GM19193 (cell line): ENCODE data around the gene ATXN7L3.
A peak's percentile ranks its signal among the peaks of the same experiment; 100 is the strongest.

Experiments used
- POLR2A ChIP-seq: IDR thresholded peaks from 4 replicates; pipeline ENCODE4 v1.6.1; 2011; ENCODE audit not compliant: insufficient read depth, insufficient read length; ENCODE audit errors: extremely low read depth

The ATXN7L3 gene

DNA sequence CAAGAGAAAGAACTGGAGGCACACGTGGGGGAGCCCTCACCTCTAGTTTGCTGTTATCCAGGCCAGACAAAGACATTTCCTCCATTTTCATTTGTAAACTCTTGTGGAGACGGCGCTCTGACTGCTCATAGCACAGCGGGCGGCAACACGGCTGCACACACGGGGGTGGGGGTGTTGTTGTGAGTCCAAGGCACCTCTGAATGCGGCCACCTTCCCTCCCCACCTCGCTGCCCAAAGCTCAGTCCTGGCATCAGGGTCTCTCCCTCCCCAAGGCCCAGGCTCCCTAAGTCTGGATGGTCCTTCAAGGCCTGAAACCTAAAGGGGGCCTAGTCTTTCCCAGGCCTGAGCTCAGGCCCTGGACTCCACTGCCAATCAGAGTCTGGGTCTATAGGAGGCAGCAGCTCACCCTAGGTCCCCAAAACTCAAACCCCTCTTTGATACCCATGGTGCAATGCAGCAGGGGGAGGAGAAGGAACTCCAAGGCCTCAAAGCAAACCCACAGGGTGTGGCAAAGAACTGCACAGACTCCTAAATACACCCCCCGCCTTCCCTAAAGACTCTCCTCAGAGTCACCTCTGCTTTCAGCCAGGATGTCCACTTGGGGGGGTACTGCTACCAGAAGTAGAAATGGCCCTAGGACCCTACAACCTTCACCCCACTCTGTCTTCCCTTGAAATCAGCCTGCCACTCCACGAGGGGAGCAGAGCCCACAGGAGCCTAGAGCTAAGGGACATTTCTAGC is 1.5 kb downstream of the ATXN7L3 start:
- no peak for TF ChIP-seq POLR2A

DNA sequence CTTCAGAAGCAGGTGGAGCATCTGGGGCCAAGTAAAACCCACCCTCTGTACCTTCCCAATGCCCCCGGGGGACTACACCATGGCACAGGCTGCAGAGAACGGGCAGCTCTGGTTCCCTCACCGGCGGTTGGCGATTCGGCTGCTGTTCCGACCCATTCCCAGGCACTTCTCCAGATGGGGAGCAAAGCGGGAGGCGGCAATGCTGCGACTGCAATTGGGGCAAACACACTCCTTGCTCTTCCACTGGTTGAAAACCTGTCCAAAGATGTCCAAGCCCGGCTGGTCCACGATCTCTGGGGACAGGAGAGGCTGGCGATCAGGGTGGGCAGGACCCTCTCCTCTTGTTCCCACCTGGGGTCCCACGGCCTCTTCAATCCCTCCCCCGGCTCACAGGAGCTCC is 2.6 kb downstream of the ATXN7L3 start:
- TF ChIP-seq POLR2A, result no peak

DNA sequence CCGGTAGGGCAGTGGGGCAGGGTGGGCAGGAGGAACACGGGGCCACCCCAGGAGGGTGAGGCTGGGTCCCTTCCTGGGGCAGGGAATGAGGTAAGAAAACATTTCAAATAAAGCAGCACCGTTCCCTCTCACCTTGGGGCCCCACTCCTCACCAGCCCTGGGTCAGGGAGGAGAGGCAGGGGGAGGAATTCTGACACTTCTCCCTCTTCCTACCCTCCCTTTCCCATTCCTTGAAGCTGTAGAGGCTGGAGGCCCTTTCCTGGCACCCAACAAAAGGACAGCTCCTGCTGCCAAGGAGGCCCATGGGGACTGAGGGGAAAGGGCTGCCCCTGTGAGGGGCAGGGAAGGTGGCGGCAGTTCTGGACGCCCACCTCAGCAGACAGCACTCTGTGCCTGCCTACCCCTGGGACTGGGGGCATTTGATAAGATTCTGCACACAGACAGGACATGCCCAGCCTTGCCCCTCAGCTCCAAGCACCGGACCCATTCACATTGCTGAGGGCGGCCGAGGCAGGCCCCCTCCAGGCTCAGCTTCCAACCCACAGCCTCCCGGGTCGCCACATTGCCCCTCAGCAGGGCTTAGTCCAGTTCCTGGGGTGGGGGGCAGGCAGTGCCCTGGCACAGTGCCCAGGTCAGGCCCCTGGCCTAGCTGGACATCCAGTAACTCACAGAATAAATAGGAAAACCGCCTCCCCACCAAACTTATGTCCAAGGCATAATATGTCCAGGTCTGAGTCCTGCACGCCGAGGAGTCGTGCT is 6.2 kb downstream of the ATXN7L3 start:
- no peak for TF ChIP-seq POLR2A

DNA sequence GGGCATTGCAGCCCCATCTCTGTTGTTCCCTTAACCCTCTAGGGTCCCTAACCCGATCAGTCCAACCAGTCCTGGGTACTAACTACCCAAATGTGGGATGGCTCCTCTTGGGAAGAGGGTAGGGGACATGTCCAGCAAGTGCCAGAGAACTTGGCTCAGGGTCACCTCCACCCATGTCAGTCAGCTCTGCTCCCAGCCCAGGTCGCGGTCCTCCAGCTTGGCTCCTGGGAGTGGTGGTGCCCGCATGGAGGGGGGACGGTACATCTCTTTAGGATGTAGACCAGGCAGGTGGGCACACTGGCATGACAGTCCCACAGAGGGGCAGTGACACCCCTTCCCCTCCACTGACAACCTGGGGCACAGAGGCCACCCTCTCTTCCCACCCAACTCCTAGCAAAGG is 6.9 kb downstream of the ATXN7L3 start:
- no peak for TF ChIP-seq POLR2A

DNA sequence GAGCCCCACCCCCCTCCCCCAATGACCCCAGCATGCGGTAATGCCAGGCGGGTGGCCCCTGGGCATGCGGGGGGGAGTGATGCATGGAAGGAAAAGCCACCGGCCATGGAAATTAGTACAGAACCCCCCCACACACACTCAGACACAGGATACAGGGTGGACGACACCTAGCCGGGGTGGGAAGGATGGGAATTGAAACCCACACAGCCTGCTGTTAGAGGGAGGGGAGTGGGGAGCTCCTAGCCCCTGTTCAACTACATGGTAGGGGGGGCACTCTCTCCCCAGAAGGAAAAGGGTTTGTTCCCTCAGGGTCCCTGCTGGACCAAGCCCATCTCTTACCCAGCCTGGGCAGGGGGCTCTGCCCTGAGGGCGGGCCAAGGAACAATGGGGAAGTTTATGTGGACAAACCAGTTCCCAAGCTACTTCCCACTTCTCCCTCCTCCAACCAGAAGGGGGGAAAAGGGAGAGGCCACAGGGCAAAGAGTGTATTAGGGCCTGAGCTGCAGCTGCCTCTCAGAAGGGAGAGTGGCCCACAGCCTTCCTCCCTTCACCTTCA is 7.7 kb downstream of the ATXN7L3 start:
- TF ChIP-seq POLR2A, result peak; percentile 33

DNA sequence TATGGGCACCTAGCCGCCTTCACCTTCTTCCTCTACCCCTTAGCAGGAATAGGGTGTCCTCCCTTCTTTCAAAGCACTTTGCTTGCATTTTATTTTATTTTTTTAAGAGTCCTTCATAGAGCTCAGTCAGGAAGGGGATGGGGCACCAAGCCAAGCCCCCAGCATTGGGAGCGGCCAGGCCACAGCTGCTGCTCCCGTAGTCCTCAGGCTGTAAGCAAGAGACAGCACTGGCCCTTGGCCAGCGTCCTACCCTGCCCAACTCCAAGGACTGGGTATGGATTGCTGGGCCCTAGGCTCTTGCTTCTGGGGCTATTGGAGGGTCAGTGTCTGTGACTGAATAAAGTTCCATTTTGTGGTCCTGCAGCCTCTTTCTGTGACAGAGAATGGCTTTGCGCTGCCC is 8.3 kb downstream of the ATXN7L3 start:
- TF ChIP-seq POLR2A, result no peak

DNA sequence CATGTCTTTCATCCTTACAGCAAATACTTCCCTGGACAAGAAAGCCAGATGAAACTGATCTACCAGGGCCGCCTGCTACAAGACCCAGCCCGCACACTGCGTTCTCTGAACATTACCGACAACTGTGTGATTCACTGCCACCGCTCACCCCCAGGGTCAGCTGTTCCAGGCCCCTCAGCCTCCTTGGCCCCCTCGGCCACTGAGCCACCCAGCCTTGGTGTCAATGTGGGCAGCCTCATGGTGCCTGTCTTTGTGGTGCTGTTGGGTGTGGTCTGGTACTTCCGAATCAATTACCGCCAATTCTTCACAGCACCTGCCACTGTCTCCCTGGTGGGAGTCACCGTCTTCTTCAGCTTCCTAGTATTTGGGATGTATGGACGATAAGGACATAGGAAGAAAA is 9.2 kb downstream of the ATXN7L3 start:
- TF ChIP-seq POLR2A, result no peak

DNA sequence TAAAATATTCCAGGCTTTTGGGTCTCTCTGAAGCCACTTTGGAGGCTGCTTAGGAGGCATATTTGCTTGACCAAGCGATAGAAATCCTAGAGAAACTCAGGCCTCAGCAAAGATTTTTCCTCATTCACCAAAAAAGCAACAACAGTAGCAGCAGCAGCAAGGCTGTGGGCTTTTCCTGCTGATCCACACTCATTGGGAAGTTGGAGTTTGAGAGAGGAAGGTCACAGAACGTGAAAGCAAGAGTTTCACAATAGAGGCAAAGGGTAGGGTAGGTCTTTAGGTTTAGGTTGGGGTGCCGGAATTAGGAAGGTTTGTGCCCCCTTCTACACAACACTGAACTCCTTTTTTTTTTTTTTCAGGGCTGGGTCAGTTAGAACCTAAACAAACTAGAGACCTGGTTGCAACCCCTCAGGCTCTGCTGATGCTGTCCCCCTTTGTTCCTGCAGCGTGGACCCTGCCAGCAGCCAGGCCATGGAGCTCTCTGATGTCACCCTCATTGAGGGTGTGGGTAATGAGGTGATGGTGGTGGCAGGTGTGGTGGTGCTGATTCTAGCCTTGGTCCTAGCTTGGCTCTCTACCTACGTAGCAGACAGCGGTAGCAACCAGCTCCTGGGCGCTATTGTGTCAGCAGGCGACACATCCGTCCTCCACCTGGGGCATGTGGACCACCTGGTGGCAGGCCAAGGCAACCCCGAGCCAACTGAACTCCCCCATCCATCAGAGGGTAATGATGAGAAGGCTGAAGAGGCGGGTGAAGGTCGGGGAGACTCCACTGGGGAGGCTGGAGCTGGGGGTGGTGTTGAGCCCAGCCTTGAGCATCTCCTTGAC is 10.9 kb downstream of the ATXN7L3 start:
- no peak for TF ChIP-seq POLR2A

DNA sequence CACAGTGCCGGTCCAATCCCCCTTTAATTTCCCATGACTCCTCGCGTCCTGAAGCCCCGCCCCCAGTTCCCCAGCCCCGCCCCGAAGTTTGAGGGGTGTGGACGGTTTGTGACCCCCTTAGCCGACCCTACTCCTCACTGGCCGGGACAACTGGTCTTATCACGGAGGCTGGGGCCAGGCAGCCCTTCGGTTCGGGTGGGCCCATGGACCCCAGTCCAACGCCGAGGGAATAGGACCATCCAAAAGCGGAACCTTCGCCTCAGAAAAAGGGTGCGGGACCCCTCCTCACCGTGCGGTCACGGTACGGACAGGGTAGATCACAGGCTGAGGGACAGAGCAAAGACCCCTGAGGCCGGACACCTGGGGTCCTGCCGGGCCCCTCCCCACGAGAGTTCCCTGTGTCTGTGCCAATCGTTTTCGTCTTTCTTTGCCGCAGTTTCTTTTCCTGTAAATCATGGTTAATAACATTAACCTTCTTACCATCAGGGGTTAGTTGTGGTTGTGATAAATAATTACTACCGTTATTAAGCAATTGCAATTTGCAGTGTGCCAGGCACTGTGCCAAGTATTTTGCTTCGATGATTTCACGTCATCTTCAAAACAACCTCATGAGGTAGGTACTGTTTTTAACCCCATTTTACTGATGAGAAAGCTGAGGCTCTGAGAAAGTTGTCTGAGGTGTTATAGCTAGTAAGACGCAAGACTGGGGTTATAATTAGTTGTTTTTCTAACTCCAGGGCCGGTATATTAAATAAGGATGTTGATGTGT is 12.4 kb downstream of the ATXN7L3 start:
- TF ChIP-seq POLR2A, result no peak

DNA sequence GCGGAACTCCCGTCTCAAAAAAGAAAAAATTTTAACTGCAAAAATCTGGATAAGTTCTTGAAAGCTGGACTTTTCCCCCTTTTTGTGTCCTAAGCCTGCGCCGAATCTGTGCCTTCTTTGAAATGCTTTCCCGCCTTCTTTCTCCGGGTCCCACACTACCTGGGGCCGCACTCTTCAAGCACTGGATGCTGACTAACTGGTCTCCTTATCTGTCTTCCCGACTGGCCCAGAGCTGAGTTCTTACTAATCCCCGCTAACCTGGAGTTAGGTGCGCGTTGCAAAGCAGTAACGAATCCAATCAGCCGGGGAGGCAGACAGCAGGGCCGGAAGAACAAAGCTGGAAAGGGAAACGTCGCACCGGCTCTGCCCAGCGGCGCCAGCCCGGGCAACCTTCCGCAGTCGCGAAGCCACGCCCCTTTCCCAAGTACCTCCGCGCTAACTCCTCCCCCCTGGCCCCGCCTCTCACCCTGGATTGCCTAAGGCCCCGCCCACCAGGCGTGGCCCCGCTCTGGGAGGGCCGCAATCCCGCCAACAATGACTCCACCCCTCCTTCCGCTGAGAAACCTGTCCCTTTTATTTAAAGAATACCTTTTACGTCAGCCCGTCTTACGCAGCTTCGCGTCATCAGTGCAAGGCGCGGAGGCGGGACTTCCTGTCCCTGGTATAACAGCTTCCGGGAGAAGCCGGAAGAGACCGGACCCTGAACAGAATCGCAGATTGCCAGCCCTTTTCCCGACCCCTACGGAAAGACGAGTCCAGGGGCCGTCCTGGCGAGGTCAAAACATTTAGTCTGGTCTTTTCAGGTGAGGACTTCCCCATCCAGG is 13.2 kb downstream of the ATXN7L3 start, which contains the start of gene TMUB2:
TSS of gene TMUB2 (plus strand) at position 666 of the 824 bp plus-strand sequence. CDS start 737 bp downstream, outside the sequence.
- peak; percentile 96 for TF ChIP-seq POLR2A

DNA sequence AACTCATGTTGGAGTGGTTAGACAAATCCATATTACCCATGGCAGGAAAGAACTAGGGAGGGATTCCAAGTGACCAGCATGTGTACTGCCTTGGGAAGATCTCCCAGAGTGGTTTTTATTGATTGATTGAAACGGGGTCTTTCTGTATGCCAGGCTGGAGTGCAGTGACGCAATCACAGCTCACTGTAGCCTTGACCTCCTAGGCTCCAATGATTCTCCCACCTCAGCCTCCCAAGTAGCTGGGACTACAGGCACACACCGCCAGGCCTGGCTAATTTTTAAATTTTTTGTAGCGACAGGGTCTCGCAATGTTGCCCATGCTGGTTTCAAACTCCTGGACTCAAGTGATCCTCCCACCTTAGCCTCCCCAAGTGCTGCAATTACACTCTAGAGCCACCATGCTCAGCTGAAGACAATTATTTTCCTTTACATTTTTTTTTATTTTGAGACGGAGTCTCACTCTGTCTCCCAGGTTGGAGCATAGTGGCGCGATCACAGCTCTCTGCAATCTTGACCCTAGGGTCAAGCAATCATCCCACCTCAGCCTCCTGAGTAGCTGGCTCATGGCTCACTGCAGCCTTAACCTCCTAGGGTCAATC is 15.4 kb downstream of the ATXN7L3 start:
- TF ChIP-seq POLR2A, result no peak

DNA sequence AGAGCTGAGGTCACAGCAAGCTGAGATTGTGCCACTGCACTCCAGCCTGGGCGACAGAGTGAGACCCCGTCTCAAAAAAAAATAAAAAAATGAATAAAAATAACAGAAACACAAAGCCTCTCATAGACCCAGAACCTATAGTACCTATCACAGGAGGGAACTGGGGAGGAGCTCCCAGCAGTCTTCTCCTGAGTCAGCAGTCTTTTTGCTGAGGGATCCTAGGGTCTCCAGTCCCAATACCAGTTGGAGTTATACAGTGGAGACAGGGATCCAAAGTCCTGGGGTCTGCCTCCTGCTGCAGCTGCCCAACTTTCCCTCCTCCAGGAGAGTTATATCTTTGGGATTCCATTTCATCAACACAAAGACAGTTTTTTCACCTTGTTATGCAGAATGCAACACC is 16.7 kb downstream of the ATXN7L3 start:
- no peak for TF ChIP-seq POLR2A

DNA sequence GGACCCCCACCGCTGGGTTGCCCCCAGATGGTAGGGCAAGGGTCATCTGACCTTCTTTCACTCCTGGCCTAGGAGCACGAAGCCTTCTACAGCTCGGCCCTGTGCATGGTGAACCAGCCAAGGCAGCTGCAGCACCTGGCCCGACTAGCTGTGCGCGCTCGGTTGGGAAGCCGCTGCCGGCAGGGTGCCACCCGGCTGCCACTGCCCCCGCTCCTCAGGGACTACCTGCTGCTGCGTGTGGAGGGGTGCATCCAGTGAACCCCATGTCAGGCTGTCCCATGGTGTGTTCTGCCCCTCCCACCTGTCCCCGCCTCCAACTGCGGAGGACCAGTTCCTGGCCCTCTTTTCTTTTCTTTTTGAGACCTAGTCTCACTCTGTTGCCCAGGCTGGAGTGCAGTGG is 21.6 kb downstream of the ATXN7L3 start:
- TF ChIP-seq POLR2A, result no peak

DNA sequence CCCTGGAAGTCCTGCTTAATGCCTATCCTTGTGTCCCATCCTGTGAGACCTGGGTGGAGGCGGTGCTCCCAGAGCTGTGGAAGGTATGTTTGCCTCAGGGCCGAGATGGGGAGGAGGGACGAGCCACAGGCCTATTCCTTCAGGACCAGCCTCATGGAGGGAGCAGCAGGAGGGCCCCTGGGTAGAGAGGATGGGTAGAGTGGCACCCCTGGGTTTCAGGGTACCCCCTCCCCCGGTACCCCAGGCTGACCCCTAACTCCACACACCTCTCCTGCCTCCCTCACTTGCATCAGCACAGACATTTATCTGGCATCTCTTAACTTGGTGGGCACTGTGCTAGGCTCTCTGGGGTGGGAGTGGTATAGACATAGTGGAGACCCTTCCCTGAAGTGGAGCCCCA is 22.0 kb downstream of the ATXN7L3 start:
- TF ChIP-seq POLR2A, result no peak
